Left kidney (tissue), 8 donors: Measurements from ENCODE around the gene ASTL. TPM values are rescaled to one million over a fixed set of nuclear protein-coding genes. Genes with fewer than 3 reads are reported as not detected.
"Not testable (repeated sequence)": the region's sequence is repeated elsewhere in the genome, so short reads cannot be mapped to it uniquely, and the experiment has no call there.

Experiments used
- DNase-seq: peaks from one replicate; pipeline ENCODE4 v3.0.0-alpha.2; 2013
- long read RNA-seq, 8 donors: transcript quantifications; one replicate each; lab custom pipeline, GENCODE V29; 2026
- polyA plus RNA-seq: library from polyadenylated mRNA; unstranded; fragments of 120-200 nt; gene quantifications from one replicate; pipeline ENCODE4 v1.2.1, GENCODE V29; 2013; ENCODE audit not compliant: insufficient read length

ASTL gene
- 0.18 TPM for polyA plus RNA-seq
- long read RNA-seq, donor 1, result 0 reads
- long read RNA-seq, donor 2, result 0 reads
- long read RNA-seq, donor 3, result 0 reads
- long read RNA-seq, donor 4, result 0 reads
- long read RNA-seq, donor 5, result 0 reads
- long read RNA-seq, donor 6, result 0 reads
- long read RNA-seq, donor 7, result 0 reads
- long read RNA-seq, donor 8, result 0 reads

DNA sequence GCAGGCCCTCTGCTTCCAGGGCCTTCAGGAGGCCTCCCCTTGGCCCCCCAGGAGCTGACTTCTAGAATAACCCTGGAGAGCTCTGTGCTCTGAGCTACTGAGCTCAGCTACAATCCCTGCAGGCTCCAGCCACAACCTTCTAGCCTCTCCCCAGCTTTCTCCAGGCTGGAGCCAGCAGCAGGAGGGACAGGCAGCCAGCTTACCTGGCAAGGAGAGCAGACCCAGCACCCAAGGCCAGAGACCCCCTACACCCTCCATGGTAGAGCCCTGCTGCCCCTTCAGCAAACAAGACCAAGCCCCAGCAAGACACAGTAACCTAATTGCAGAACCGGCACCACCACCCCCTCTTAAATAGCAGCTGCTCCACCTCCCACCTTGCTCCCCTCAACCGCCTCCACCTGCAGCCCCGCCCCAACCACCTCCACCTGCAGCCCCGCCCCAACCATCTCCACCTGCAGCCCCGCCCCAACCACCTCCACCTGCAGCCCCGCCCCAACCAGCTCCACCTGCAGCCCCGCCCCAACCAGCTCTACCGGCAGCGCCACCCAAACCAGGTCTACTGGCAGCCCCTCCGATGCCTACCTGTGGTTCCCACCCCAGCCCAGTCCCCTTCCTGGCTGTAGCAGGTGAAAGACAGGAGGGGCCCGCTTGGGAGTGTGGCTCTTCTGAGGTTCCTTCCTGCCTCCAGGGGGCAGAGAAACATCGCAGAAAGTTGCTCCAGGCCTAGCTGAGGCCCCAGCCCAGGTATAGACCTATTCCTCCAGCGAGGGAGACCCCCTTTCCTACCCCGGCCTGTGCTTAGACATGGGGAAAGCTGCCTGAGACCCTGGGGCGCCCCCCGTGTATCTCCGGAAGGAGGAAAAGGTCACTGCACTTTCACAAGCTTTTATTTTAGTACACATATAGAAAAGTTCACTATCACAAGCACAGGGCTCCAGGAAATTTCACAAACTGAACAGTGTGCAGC, at the start of gene ASTL:
Gene ASTL, minus strand, starts transcription at position 324 of the 967 bp plus-strand sequence. Its CDS starts 66 bp downstream, at position 258.
- DNase-seq, result no peak

DNA sequence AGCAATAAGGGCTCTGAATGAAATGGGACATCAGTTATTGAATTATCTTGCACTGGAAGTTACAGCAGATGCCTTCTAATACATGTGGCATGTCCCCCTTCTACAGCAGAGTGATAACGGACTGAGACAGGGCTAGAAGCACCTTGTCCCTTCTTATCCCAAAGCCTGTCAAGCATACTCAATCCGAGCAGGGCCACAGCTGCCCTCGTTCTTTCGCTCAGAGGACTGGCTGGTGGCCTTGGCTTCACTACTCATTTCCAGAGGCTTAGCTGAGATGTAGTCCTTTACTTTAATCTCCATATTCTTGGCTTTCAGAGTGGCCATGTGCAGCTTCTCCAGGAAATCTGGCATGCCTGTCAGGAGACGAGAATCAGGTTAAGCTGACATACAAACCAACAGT, 48.3 kb upstream of the ASTL start:
- DNase-seq, result no peak

DNA sequence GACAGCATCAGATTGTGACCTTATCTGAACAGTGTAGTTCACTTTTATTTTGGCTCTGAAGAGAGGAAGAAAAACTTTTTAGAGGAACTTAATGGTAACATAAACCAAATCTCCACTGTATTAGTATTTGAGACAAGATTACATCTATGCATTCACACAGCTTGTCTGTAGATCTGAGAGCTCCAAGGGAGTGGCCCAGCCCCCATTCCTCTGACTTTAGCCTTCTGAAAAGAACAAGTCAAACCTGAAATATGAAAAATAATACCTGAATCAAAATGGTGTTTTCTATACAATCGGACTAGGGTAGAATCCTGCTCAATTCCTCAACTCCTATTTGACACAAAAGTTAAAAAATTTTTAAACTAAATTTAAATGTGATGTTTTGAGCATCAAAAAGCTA, 47.2 kb upstream of the ASTL start:
- DNase-seq, result no peak

DNA sequence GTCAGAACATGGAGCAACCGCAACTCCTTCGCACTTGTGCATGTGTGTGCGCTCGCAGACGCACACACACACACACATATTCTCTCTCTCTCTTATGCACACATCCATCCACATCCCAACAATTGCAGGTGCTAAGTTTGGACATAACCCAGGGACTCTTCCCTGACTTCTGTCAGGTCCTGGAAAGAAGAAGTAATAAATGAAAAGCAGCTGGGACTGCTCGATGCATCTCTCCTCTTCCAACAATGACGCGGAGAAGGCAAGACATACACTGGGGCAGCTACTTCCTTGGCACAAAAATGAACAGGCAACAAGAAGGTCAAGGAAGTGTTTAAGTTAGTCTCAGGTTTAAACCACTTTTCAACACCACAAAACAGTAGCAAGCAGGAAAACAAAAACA, 46.7 kb upstream of the ASTL start:
- DNase-seq, result no peak

DNA sequence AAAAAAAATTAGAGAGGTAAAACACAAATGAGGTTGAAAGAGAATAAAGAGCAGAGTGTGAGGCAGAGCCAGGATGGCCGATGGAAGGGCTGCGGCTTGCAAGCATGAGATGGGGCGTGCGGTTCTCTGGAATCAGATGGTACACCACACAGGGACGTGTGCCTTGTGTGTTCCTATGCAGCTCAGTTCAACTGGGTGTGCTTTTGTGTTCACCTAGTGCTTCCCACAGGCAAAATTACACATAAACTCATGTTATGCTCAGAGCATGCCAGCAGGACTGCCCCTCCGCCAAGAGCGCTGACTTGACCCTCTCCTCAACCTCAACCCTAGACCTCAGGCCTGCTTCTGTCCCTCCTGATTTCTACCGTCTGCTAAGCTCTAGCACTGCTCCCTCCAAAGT, 45.9 kb upstream of the ASTL start:
- no peak for DNase-seq

DNA sequence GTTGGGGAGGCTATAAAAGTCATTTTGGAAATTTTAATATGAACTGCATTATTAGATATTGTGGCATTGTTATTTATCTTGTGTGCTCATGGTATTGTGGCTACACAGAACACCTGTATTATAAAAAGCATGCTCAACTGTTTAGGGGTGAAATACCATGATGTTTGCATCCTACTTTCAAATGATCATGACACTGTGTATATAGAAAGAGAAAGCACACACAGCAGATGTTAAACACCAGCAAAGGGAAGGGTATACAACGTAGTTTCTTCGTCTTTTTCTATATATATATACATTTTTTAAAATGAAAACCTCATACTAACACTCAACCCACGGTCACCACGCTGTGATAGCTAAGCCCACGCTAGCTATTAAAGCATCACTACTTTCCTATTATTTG, 43.2 kb upstream of the ASTL start:
- no peak for DNase-seq

DNA sequence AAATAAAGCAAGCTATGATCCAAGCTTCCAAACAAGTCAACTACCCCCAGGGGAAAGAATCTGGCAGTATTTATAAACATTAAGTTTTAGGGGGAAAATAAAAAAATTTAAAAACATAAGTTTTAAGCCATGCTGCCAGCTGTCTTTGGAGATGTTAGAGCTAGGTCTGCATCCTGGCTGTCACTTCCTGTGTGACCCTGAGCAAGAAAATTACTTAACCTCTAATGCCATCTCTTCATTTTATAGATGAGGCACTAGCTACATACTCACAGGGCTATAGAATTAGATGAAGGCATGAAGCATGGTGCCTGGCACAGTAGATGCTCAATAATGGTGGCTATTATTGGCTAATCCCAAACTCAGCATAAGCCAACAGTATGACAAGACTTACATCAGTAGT, 42.2 kb upstream of the ASTL start:
- DNase-seq, result no peak

DNA sequence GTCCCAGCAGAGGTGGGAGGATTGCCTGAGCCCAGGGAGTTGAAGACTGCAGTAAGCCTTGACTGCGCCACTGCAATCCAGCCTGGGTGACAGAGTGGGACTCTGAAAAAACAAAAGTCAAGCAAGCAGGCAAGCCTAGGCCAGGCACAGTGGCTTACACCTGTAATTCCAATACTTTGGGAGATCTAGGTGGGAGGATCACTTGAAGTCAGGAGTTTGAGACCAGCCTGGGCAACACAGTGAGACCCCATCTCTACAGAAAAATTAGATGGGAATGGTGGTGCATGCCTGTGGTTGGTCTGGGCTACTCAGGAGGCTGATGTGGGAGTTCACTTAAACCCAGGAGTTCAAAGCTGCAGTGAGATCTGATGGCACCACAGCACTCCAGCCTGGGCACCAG, 41.7 kb upstream of the ASTL start:
- DNase-seq, result no peak

DNA sequence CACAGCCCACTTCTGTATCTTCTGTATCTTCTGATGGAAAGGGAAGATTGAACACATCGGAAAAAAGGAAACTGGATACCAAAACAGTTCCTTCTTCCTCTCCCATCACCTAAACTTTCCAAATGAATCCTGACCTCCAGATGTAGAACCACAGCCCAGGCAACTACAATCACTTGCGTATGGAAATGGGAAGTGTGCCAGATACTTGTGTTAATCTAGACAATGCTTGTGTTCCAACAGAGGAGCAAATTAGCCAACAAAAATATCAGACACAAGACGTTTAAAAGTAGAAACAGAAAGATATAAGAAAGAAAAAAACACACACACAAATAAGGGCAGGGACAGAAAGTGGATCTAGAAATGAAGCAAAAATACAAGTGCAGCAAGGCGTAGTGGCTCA, 38.4 kb upstream of the ASTL start:
- no peak for DNase-seq

DNA sequence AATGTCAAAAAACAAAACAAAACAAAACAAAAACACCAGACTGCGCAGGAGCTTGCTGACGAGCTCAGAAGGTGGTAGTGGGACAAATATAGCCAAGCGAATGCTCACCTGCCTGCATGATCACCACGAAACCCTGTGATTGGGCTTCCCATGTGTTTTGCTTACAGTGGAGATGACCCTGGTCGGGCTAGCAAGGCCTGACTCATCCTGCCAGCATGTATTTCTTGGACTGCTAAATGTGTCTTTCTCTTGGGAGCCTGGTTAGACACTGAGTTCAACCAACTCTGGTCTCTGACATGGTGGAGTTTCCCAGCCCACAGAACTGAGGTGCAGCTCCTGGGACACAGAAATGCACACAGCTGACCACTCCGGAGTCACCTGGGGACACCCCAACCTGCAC, 37.6 kb upstream of the ASTL start:
- no peak for DNase-seq

DNA sequence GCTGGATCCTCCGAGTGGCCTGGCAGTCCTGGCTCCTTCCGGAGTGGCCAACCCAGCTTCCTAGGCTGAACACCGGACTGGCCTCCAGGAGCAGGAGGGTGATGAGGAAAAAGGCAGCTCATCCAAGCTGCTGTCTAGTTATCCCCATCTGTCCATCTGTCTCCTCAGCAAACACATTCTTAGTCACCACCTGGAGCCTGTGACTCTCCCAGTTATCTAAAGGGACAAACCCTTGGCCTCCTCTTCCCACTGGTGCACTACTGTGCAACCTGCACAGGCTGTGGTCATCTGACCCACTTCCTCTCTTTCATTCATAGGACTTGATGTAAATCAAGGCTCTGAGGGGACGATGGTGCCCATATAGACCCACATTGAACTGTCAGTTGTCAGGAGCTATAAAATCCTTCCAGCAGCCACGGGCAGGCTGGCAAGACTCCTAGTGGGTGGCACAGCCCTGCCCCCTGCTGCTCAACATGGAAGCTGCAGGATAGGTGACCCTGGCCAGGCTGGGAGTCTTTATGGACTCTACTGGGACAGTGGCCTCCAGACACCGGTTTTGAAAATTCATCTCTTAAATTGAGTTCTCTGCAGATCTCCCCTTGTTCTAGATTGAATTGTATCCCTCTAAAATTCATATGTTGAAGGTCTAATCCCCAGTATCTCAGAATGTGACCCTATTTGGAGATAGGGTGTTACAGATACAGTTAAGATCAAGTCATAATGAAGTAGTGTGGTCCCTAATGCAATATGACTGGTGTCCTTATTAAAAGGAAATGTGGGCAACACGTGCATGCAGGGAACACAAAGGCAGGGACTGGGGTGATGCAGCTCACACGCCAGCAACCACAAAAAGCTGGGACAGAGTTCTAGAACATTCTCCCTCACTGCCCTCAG, 36.2 kb upstream of the ASTL start:
- DNase-seq, result peak; percentile 62

DNA sequence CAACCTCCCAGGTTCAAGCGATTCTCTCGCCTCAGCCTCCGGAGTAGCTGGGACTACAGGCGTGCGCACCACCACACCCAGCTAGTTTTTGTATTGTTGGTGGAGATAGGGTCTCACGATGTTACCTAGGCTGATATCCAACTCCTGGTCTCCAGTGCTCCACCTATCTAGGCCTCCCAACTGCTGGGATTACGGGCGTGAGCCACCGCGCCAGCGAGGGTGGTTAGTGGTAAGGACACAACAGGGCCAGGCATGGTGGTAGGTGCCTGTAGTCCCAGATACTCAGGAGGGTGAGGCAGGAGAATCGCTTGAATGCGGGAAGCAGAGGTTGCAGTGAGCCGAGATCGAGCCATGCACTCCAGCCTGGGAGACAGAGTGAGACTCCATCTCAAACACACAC, 33.5 kb upstream of the ASTL start:
- no peak for DNase-seq

DNA sequence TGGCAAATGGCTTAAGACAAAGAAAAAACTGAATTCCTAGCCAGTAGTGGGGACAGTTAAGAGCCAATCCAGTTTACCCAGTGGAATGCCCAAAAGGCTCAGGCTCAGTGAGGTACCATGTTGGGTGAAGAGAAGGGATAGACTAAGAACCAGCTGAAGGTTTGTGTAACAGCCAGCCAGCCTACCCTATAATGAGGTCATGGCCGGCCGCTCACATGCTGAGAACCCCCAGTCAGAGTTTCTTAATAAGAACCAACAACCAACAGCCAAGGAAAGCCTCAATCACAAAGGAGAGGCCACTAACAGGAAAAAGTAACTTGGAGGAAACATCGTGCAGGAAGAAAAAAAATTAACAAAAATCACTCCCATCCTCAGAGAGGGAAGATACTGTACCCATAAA, 32.3 kb upstream of the ASTL start:
- DNase-seq, result no peak

DNA sequence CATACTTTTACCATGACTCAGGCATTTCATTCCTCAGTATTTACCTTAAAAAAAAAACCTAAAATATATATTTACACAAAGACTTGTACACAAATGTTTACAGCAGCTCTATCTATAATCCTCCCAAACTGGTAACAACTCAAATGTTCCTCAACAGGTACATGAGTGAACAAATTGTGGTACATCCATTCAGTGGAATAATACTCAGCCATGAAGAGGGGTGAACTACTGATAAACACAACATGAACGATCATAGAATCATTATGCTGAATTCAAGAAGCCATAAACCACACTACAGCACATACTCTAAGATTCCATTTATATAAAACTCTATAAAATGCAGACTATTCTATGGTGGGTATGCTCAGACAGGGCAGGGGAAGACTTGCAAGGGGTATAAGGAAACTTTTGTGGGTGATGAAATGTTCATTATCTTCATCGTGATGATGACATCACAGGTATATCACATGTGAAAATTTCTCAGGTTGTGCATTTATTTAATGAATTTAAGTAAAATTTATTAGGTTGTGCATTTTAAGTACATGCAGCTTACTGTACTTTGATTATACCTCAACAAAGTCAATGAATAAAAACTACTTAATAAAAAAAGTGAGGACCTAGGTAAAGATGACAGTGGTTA, 31.7 kb upstream of the ASTL start:
- no peak for DNase-seq

DNA sequence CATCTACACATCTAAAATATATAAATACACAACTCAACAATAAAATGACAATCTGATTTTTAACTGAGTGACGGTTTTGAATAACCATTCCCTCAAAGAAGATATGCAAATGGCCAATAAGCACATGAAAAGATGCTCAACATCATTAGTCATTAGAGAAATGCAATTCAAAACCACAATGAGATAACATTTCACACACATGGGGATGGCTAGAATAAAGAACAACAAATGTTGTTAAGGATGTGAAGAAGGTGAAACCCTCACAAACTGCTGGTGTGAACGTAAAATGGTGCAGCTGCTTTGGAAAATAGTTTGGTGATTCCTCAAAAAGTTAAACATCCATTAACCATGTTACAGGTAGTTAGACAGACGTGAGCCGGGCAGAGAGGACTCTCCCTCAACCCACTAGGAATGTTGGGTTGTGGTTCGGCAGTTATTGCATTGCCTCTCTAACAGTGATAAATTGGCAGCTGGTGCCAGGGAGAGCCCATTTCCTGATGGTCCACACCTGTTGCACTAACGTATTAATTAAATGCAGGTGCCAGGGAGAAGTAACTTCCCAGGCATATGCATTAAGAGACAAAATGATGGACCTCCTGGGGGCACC, 29.2 kb upstream of the ASTL start:
- DNase-seq, result no peak

DNA sequence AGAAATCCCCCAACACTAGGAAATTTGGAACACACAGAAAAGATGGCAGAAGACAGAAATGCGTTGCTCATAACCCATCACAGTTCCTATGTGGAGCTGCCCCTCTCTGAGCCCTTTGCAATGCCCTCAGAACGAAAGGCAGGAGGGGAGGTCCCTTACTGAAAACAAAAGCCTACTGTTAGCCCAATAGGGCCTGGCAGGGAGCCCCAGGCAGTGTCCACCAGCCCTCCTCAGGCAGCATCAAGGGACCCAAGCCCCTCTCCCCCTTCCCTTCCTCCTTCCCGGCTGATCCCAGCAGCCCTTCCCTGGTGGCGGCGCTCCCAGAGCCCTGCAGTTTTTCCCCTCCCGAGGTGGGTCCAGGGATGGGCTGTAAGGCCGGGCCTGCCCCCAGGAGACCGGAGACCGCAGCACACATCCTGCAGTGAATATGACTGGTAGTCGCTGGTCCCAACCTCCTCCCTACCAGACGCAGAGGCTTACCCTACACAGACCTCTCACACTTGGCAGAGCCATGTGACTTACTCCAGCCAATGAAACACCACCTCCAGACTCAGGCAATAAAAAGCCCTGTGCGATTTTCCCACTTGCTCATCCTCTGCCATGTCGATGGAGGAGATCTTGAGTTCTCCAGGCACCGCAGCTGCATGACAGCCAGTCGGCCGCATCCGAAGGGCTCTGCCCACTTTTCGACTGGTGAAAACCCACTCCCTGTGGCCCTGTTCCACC, 26.3 kb upstream of the ASTL start:
- no peak for DNase-seq

DNA sequence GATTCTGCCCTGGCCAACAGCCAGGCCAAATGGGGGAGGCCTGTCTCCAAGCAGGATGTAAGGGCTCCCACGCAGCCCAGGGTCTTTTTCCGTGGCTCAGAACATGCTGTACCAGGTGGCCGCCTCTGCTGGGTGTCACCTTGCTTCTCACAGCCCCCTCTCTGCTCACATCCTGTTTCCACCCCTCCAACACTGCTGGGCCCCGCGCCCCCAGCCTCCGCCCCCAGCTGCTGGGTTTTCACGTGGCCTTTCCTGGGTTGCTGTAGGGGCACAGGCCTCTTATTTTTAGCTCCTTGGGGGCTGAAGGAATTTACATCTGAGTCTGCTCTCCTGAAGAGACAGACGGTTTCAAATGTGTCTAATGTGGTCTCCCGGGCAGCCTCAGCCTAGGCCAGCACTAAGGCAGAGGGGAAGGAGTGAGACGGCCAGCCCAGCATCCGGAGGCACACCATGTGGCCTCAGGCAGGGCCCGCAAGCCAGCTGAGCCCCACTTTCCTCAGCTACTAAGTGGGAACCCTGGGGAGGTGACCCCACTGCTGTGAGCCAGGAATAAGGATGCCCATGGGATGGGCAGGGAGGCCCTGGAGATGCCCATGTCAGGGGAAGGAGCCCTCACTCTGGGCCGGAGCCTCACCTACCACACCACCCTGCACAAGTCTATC, 25.6 kb upstream of the ASTL start:
- DNase-seq, result no peak

DNA sequence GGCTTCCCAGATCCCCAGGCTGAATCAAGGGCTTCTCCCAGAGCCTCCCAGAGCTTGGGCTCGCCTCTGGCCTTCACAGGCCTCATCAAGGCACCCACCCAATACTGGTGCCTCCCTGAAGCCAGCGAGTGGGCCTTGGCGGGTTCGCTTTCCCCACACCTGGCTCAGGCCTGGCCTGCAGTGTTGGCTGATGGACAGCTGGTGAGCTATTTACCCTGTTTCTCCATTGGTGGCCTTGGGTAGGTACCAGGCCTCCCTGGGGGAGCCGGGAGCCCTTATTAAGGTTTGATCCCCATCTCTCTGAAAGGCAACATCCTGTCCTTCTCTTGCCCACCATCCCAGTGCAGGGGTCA, 25.1 kb upstream of the ASTL start:
- DNase-seq, result no peak

DNA sequence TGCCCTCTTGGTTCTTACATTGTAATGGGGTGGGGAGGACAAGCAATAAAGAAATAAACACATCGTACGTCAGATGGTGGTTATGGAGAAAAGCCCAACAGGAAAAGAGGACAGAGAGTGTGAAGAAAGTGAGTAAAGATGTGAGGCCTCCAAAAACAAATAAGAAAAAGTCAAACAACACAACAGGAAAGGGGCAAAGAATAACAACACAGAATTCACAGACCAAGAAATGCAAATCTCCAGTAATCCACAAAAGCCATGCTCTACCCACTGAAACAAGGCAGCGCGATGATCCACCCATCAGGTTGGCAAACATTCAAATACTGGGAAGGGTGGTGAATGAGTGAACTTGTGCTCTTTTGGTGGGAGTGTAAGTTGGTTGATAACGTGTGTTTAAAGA, 23.6 kb upstream of the ASTL start:
- DNase-seq, result no peak

DNA sequence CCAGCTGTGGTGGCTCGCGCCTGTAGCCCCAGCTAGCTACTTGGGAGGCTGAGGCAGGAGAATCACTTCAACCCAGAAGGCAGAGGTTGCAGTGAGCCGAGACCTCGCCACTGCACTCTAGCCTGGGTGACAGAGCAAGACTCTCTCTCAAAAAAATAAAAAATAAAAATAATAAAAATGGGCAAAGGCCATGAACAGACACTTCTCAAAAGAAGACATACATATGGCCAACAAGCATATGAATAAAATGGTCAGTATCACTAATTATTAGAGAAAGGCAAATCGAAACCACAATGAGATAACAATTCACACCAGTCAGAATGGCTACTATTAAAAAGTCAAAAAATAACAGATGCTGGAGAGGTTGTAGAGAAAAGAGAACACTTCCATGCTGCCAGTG, 22.1 kb upstream of the ASTL start:
- DNase-seq, result not testable (repeated sequence)
